T-helper 17 cell (primary cell): Measurements from ENCODE around the gene RAPH1. TPM values are rescaled to one million over a fixed set of nuclear protein-coding genes. Genes with fewer than 3 reads are reported as not detected.

Source experiments
- ATAC-seq: fragments of 150-1000 bp; cut with Tn5 transposase; 2 replicates; pipeline ENCODE4 v1.10.0; 2021; ENCODE audit warnings: mild to moderate bottlenecking, moderate library complexity
- DNase-seq, 3 donors: peaks; one replicate each; pipeline versions ENCODE4 v3.0.0 to v3.0.0-alpha.2; 2020 to 2021
- H3K9me3 ChIP-seq: one replicate; pipeline ENCODE4 v1.7.0; 2013; ENCODE audit warnings: low read length, mild to moderate bottlenecking; ENCODE audit not compliant: control insufficient read depth, poor library complexity, severe bottlenecking
- H3K27ac Mint-ChIP-seq: one replicate; pipeline ENCODE4 v1.8.0; 2022; ENCODE audit warnings: mild to moderate bottlenecking, moderate library complexity, mixed read lengths
- H3K27me3 Mint-ChIP-seq: one replicate; pipeline ENCODE4 v1.8.0; 2022; ENCODE audit warnings: mixed read lengths
- H3K36me3 Mint-ChIP-seq: one replicate; pipeline ENCODE4 v1.8.0; 2022; ENCODE audit warnings: low read depth, mixed read lengths
- H3K4me1 Mint-ChIP-seq: one replicate; pipeline ENCODE4 v1.8.0; 2022; ENCODE audit warnings: mild to moderate bottlenecking, mixed read lengths
- H3K4me3 Mint-ChIP-seq: one replicate; pipeline ENCODE4 v1.8.0; 2022; ENCODE audit warnings: mild to moderate bottlenecking, moderate library complexity, mixed read lengths
- total RNA-seq, 4 donors: library from RNA in 2 of 4; stranded (reverse) in 2 of 4; gene quantifications; one replicate each; pipeline ENCODE4 v1.2.3 and lab custom pipeline; 2022 to 2026

The RAPH1 gene
- total RNA-seq, 2 donors from 2014 or later: 3.6 to 6.1 TPM

- no peak overlapping the region for H3K27ac Mint-ChIP-seq
- DNase-seq (peak in 1 of 3 donors; percentile 6), ATAC-seq (peak; percentile 70)
- no peaks in the 10 kb centered on the region for H3K36me3 Mint-ChIP-seq
- H3K4me3 Mint-ChIP-seq: no peak overlapping the region
- H3K27me3 Mint-ChIP-seq: no peaks in the 10 kb centered on the region
- H3K9me3 ChIP-seq: no peaks in the 10 kb centered on the region
- no peaks in the 10 kb centered on the region for H3K4me1 Mint-ChIP-seq
Observed at GRCh38 chr2:203453858-203454451, 81.1 kb downstream of the RAPH1 start.

DNA sequence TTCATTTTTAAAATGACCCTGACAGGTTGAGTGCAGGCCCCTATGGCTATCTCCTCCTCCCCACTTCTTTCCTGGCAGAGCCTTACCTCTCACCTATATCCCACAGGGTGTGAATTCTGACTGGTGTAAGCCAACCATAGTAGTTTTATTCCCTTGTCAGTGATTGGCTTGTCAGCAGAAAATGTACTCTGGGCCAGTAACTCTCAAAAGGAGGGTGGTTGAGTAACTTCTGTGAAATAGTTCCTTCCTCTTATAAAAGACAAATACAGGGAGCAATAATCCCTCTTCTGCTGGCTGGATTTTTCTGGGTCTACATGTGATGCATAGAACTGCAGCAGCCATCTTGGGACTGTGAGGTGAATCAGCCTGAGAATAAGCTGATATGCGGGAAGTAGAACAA lies 83.4 kb downstream of the RAPH1 start:
- Mint-ChIP-seq H3K4me3 (no peak overlapping the region), H3K4me1 (no peaks in the 10 kb centered on the region)

DNA sequence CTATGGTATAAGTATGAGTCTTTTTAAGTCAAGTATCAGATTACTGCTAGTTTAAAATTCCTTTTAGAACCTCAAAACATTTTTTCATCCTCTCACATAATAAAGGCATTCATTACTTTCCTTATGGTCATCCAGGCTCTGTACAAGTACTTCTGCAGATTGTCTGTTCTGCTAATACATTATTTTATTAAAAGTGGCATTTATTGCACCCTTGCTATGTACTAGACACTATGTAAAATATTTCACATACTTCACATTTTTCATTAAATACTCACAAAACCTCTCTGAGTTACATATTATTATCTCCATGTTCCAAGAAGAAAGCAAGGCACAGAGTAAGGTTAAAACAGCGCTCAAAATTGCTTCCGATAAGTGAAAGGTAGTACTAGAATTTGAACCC lies 84.1 kb downstream of the RAPH1 start:
- Mint-ChIP-seq H3K4me1 (peaks cover 2% of the 10 kb centered on the region), H3K36me3 (peaks cover 2% of the 10 kb centered on the region), H3K27ac (no peak overlapping the region)

More for the DNA sequence above, 83.4 kb downstream of the RAPH1 start:
- DNase-seq: no peak
- no peak for ATAC-seq
- H3K36me3 Mint-ChIP-seq: no peaks in the 10 kb centered on the region
- no peaks in the 10 kb centered on the region for H3K27me3 Mint-ChIP-seq
- no peaks in the 10 kb centered on the region for H3K9me3 ChIP-seq
- H3K27ac Mint-ChIP-seq: peak overlapping the region; percentile 32

GRCh38 chr2:203450561-203450960 lies 84.5 kb downstream of the RAPH1 start:
- Mint-ChIP-seq H3K4me3 (no peak overlapping the region), H3K27me3 (no peaks in the 10 kb centered on the region), H3K4me1 (peaks cover 4% of the 10 kb centered on the region), H3K27ac (no peak overlapping the region), H3K36me3 (peaks cover 3% of the 10 kb centered on the region)
- DNase-seq: no peak
- H3K9me3 ChIP-seq: no peaks in the 10 kb centered on the region
- no peak for ATAC-seq

More for the DNA sequence above, 84.1 kb downstream of the RAPH1 start:
- H3K4me3 Mint-ChIP-seq: no peak overlapping the region
- ATAC-seq (no peak), DNase-seq (no peak)
- no peaks in the 10 kb centered on the region for H3K9me3 ChIP-seq
- no peaks in the 10 kb centered on the region for H3K27me3 Mint-ChIP-seq

- Mint-ChIP-seq H3K27ac (no peak overlapping the region), H3K4me1 (peaks cover 4% of the 10 kb centered on the region), H3K27me3 (no peaks in the 10 kb centered on the region), H3K4me3 (no peak overlapping the region), H3K36me3 (peaks cover 3% of the 10 kb centered on the region)
- no peak for ATAC-seq
- DNase-seq: no peak
- H3K9me3 ChIP-seq: no peaks in the 10 kb centered on the region
Observed at GRCh38 chr2:203446780-203447179, 88.3 kb downstream of the RAPH1 start.

- Mint-ChIP-seq H3K4me1 (peaks cover 4% of the 10 kb centered on the region), H3K27ac (no peak overlapping the region), H3K4me3 (no peak overlapping the region), H3K36me3 (peaks cover 6% of the 10 kb centered on the region), H3K27me3 (no peaks in the 10 kb centered on the region)
- no peak for DNase-seq
- ATAC-seq: no peak
- no peaks in the 10 kb centered on the region for H3K9me3 ChIP-seq
Observed at GRCh38 chr2:203446071-203446481, 89.0 kb downstream of the RAPH1 start.

DNA sequence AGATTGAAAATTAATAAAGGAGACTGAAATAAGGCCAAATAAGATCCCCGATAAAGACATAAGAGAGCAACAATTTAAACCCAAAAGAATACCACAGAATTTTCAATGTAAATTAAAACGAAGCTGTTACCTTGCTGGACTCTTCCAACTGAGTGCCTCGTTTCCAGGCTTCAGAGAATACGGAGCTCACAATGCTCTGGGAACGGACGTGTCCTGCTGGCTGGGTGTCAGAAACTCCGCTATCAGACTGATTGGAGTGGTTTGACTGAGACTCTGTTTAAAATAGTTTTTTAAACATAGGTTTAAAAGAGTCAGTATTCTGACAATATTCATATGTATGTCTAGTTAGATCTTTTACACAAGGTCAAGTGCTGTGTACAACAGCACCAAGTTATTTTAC lies 90.4 kb downstream of the RAPH1 start:
- DNase-seq (no peak), ATAC-seq (no peak)
- peaks cover 4% of the 10 kb centered on the region for H3K4me1 Mint-ChIP-seq
- H3K4me3 Mint-ChIP-seq: no peak overlapping the region
- H3K9me3 ChIP-seq: no peaks in the 10 kb centered on the region
- no peak overlapping the region for H3K27ac Mint-ChIP-seq
- H3K27me3 Mint-ChIP-seq: no peaks in the 10 kb centered on the region
- peaks cover 6% of the 10 kb centered on the region for H3K36me3 Mint-ChIP-seq

DNA sequence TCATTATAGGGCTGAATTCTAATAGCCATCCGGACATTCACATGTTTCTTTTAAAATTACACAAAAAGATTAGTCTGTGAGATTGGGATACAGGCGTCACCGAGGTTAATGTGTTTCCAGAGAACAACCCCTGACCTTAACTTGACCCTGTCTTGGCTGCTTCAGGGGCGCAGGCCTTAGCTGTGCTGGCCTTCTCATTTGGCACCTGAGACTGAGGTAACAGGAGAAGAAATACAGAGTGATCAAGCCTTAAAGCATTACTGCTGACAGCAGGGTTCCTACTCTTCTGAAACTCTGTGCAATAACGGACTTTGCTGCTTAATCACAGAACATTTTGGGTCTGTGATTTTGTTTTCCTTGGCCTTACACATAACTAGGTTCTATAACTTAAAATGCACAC lies 92.6 kb downstream of the RAPH1 start:
- no peak for ATAC-seq
- H3K9me3 ChIP-seq: no peaks in the 10 kb centered on the region
- Mint-ChIP-seq H3K36me3 (peaks cover 9% of the 10 kb centered on the region), H3K27ac (no peak overlapping the region), H3K27me3 (no peaks in the 10 kb centered on the region), H3K4me1 (peaks cover 6% of the 10 kb centered on the region), H3K4me3 (no peak overlapping the region)
- no peak for DNase-seq

- H3K9me3 ChIP-seq: no peaks in the 10 kb centered on the region
- H3K4me3 Mint-ChIP-seq: no peak overlapping the region
- H3K27me3 Mint-ChIP-seq: no peaks in the 10 kb centered on the region
- peaks cover 9% of the 10 kb centered on the region for H3K36me3 Mint-ChIP-seq
- DNase-seq (no peak), ATAC-seq (no peak)
- H3K4me1 Mint-ChIP-seq: peaks cover 6% of the 10 kb centered on the region
- H3K27ac Mint-ChIP-seq: peak overlapping the region; percentile 21
Observed at GRCh38 chr2:203441463-203441862, 93.6 kb downstream of the RAPH1 start.

- Mint-ChIP-seq H3K4me1 (peaks cover 3% of the 10 kb centered on the region), H3K27ac (no peak overlapping the region)
Observed at GRCh38 chr2:203440671-203441070, 94.4 kb downstream of the RAPH1 start.

DNA sequence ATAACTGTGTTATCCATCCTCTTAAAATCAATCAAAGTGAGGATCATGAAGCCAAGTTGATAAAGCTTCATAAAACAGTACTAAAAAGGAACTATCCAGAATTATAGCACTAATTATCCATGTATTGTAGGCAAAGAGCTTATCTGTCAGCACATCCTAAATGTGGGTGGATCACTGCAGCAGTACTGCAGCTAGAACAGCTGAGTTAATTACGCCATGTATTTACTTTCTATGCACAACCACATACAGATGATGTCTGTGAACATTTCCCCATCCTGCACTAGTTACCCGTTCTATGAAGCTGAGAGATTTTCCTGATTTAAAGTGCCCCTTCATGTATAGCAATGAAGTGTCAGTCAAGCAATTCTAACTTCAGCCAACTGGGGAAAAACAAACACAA lies 96.6 kb downstream of the RAPH1 start:
- DNase-seq: no peak
- Mint-ChIP-seq H3K36me3 (peaks cover 6% of the 10 kb centered on the region), H3K4me3 (no peak overlapping the region), H3K27ac (no peak overlapping the region), H3K27me3 (no peaks in the 10 kb centered on the region), H3K4me1 (peaks cover 3% of the 10 kb centered on the region)
- ATAC-seq: no peak
- H3K9me3 ChIP-seq: no peaks in the 10 kb centered on the region

More at GRCh38 chr2:203440671-203441070, 94.4 kb downstream of the RAPH1 start:
- ATAC-seq (no peak), DNase-seq (no peak)
- H3K36me3 Mint-ChIP-seq: peaks cover 6% of the 10 kb centered on the region
- H3K27me3 Mint-ChIP-seq: no peaks in the 10 kb centered on the region
- no peaks in the 10 kb centered on the region for H3K9me3 ChIP-seq
- peak overlapping the region; percentile 12 for H3K4me3 Mint-ChIP-seq

- no peaks in the 10 kb centered on the region for H3K9me3 ChIP-seq
- H3K27me3 Mint-ChIP-seq: no peaks in the 10 kb centered on the region
- peaks cover 6% of the 10 kb centered on the region for H3K36me3 Mint-ChIP-seq
- no peak for ATAC-seq
- peaks cover 3% of the 10 kb centered on the region for H3K4me1 Mint-ChIP-seq
- H3K4me3 Mint-ChIP-seq: no peak overlapping the region
- DNase-seq: no peak
- no peak overlapping the region for H3K27ac Mint-ChIP-seq
Observed at GRCh38 chr2:203437511-203437910, 97.6 kb downstream of the RAPH1 start.

DNA sequence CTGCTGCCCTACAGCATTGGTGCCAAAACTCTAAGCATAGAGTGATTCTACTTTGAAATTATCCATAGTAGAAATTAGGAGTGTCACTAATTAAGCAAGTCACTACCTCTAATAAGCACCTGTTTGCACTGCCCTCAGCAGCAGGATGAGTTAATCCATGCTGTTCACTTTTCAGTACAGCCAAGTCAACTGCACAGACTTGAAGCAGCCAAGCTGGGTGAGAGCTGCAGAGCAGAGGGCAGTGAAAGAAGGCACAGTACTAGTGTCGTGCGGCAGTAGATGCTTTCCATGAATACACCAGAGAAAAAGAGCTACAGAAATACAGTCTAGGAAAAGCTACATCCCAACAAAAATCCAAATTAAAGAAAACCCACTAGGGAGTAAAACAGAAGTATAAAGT lies 98.6 kb downstream of the RAPH1 start:
- no peaks in the 10 kb centered on the region for H3K27me3 Mint-ChIP-seq

GRCh38 chr2:203432811-203433210 lies 102.3 kb downstream of the RAPH1 start:
- no peaks in the 10 kb centered on the region for H3K9me3 ChIP-seq
- Mint-ChIP-seq H3K4me1 (no peaks in the 10 kb centered on the region), H3K27me3 (no peaks in the 10 kb centered on the region), H3K27ac (no peak overlapping the region), H3K36me3 (no peaks in the 10 kb centered on the region), H3K4me3 (no peak overlapping the region)
- DNase-seq (no peak), ATAC-seq (no peak)

More for the DNA sequence above, 98.6 kb downstream of the RAPH1 start:
- DNase-seq (no peak), ATAC-seq (no peak)
- no peak overlapping the region for H3K4me3 Mint-ChIP-seq
- H3K27ac Mint-ChIP-seq: no peak overlapping the region
- H3K9me3 ChIP-seq: no peaks in the 10 kb centered on the region
- H3K36me3 Mint-ChIP-seq: peaks cover 6% of the 10 kb centered on the region
- peaks cover 3% of the 10 kb centered on the region for H3K4me1 Mint-ChIP-seq
